H9 (cell line): ENCODE data around the gene AMDHD1. TPM values are rescaled to one million over a fixed set of nuclear protein-coding genes. Genes with fewer than 3 reads are reported as not detected.

Experiments
- DNase-seq: peaks from one replicate; pipeline ENCODE4 v3.0.0-alpha.2; 2017
- H2AFZ ChIP-seq: one replicate; pipeline ENCODE4 v1.6.1; 2013; ENCODE audit warnings: mild to moderate bottlenecking, low read length, control low read depth, moderate library complexity
- H2AK5ac ChIP-seq: 2 replicates; pipeline ENCODE4 v1.6.1; 2013; ENCODE audit warnings: low read length, control low read depth, mixed read lengths; ENCODE audit not compliant: insufficient read length
- H2BK120ac ChIP-seq: one replicate; pipeline ENCODE4 v1.6.1; 2013; ENCODE audit warnings: low read depth, mild to moderate bottlenecking, low read length, control low read depth, inconsistent platforms; ENCODE audit not compliant: poor library complexity, severe bottlenecking
- H2BK12ac ChIP-seq: 2 replicates; pipeline ENCODE4 v1.6.1; 2013; ENCODE audit warnings: low read length, control low read depth, mixed read lengths, low read depth; ENCODE audit not compliant: insufficient read length
- H2BK15ac ChIP-seq: 2 replicates; pipeline ENCODE4 v1.6.1; 2013; ENCODE audit warnings: low read depth, low read length, control low read depth
- H2BK20ac ChIP-seq: one replicate; pipeline ENCODE4 v1.6.1; 2013; ENCODE audit warnings: low read depth, mild to moderate bottlenecking, low read length, control low read depth, inconsistent platforms; ENCODE audit not compliant: poor library complexity, severe bottlenecking
- H2BK5ac ChIP-seq: 2 replicates; pipeline ENCODE4 v1.6.1; 2013; ENCODE audit warnings: low read length, control low read depth, mixed read lengths; ENCODE audit not compliant: insufficient read length
- H3K14ac ChIP-seq: 2 replicates; pipeline ENCODE4 v1.6.1; 2013; ENCODE audit warnings: low read length, control low read depth; ENCODE audit not compliant: insufficient read depth
- H3K18ac ChIP-seq: 2 replicates; pipeline ENCODE4 v1.6.1; 2013; ENCODE audit warnings: low read depth, mild to moderate bottlenecking, mixed read lengths, low read length, control low read depth; ENCODE audit not compliant: insufficient read length
- H3K23ac ChIP-seq: 2 replicates; pipeline ENCODE4 v1.6.1; 2013; ENCODE audit warnings: low read length, control low read depth, mixed read lengths, low read depth; ENCODE audit not compliant: insufficient read length
- H3K23me2 ChIP-seq: 2 replicates; pipeline ENCODE4 v1.6.1; 2013; ENCODE audit warnings: low read depth, mild to moderate bottlenecking, mixed read lengths, low read length, control low read depth; ENCODE audit not compliant: insufficient read length, poor library complexity, severe bottlenecking
- H3K27ac ChIP-seq: 2 replicates; pipeline ENCODE4 v1.5.1; 2013; ENCODE audit warnings: low read length, control low read depth, mixed read lengths, low read depth; ENCODE audit not compliant: insufficient read length
- H3K27me3 ChIP-seq: 2 replicates; pipeline ENCODE4 v1.6.1; 2013; ENCODE audit warnings: low read length, control low read depth, inconsistent platforms; ENCODE audit not compliant: insufficient read depth
- H3K4ac ChIP-seq: 2 replicates; pipeline ENCODE4 v1.6.1; 2013; ENCODE audit warnings: low read depth, mild to moderate bottlenecking, control low read depth, inconsistent platforms, low read length, moderate library complexity
- H3K4me1 ChIP-seq: 2 replicates; pipeline ENCODE4 v1.6.1; 2013; ENCODE audit warnings: low read length, control low read depth, inconsistent platforms; ENCODE audit not compliant: insufficient read depth
- H3K4me2 ChIP-seq: 2 replicates; pipeline ENCODE4 v1.6.1; 2013; ENCODE audit warnings: low read length, control low read depth, mixed read lengths; ENCODE audit not compliant: insufficient read length, insufficient read depth
- H3K56ac ChIP-seq: 2 replicates; pipeline ENCODE4 v1.6.1; 2013; ENCODE audit warnings: low read depth, mild to moderate bottlenecking, mixed read lengths, low read length, control low read depth; ENCODE audit not compliant: insufficient read length
- H3K79me1 ChIP-seq: 2 replicates; pipeline ENCODE4 v1.6.1; 2013; ENCODE audit warnings: low read depth, mild to moderate bottlenecking, moderate library complexity, low read length, control low read depth, inconsistent platforms; ENCODE audit not compliant: insufficient read depth, poor library complexity, severe bottlenecking
- H3K79me2 ChIP-seq: 2 replicates; pipeline ENCODE4 v1.6.1; 2013; ENCODE audit warnings: low read length, control low read depth, inconsistent platforms; ENCODE audit not compliant: insufficient read depth
- H3K9ac ChIP-seq: 2 replicates; pipeline ENCODE4 v1.6.1; 2013; ENCODE audit warnings: low read length, control low read depth, mixed read lengths; ENCODE audit not compliant: insufficient read length; ENCODE audit errors: extremely low read depth
- H3K9me3 ChIP-seq: one replicate; pipeline ENCODE4 v1.6.1; 2013; ENCODE audit warnings: low read depth, low read length, inconsistent platforms; ENCODE audit not compliant: control insufficient read depth
- H3T11ph ChIP-seq: one replicate; pipeline ENCODE4 v1.6.1; 2013; ENCODE audit warnings: mild to moderate bottlenecking, low read length, control low read depth, inconsistent platforms
- H4K20me1 ChIP-seq: one replicate; pipeline ENCODE4 v1.6.1; 2013; ENCODE audit not compliant: control insufficient read depth, insufficient read length, insufficient read depth
- H4K5ac ChIP-seq: 2 replicates; pipeline ENCODE4 v1.6.1; 2013; ENCODE audit warnings: low read depth, mild to moderate bottlenecking, mixed read lengths, low read length, control low read depth; ENCODE audit not compliant: insufficient read length
- H4K8ac ChIP-seq: replicated peaks from 2 replicates; pipeline ENCODE4 v1.6.1; 2013; ENCODE audit warnings: low read length, control low read depth, mixed read lengths, low read depth; ENCODE audit not compliant: insufficient read length
- H4K91ac ChIP-seq: 2 replicates; pipeline ENCODE4 v1.6.1; 2013; ENCODE audit warnings: low read depth, mild to moderate bottlenecking, moderate library complexity, mixed read lengths, low read length, control low read depth; ENCODE audit not compliant: insufficient read length
- H3K27ac Mint-ChIP-seq, 3 experiments: 2 replicates in 2 of 3; 3 replicates in 1 of 3; pipeline ENCODE4 v1.8.0; 2020 to 2021; ENCODE audit warnings: mixed read lengths in 3 of 3, mild to moderate bottlenecking in 1 of 3, moderate library complexity in 1 of 3
- H3K27me3 Mint-ChIP-seq: 2 replicates; pipeline ENCODE4 v1.8.0; 2021; ENCODE audit warnings: low read depth, mild to moderate bottlenecking, moderate library complexity, mixed read lengths
- H3K36me3 Mint-ChIP-seq, 3 experiments: 2 replicates in 2 of 3; 3 replicates in 1 of 3; pipeline ENCODE4 v1.8.0; 2020 to 2021; ENCODE audit warnings: low read depth in 3 of 3, mixed read lengths in 3 of 3; ENCODE audit not compliant: insufficient read depth in 1 of 3
- H3K4me1 Mint-ChIP-seq, 2 experiments: 2 replicates each; pipeline ENCODE4 v1.8.0; 2020; ENCODE audit warnings: mixed read lengths in 2 of 2
- H3K4me3 Mint-ChIP-seq, 2 experiments: 2 replicates in 1 of 2; 3 replicates in 1 of 2; pipeline ENCODE4 v1.8.0; 2020 to 2021; ENCODE audit warnings: mild to moderate bottlenecking in 2 of 2, mixed read lengths in 2 of 2, moderate library complexity in 1 of 2
- H3K9me3 Mint-ChIP-seq, 2 experiments: 2 replicates in 1 of 2; 3 replicates in 1 of 2; pipeline ENCODE4 v1.8.0; 2020; ENCODE audit warnings: mild to moderate bottlenecking in 2 of 2, mixed read lengths in 2 of 2, moderate library complexity in 1 of 2
- WGBS: extraction: QIAGEN DNeasy Blood & Tissue Kit; methylation state at CpG from one replicate; pipeline ENCODE4 v1.1.7; 2013; ENCODE audit warnings: missing lambda C conversion rate, low lambda C conversion rate, mixed read lengths; ENCODE audit not compliant: insufficient read length; ENCODE audit errors: extremely low coverage; 5-methylcytosine and 5-hydroxymethylcytosine counted together
- total RNA-seq: library from RNA; stranded (reverse); gene quantifications from 2 replicates; pipeline ENCODE4 v1.2.1, GENCODE V29; 2021
- TF ChIP-seq, protein P1 (sequence below): fragments of 200-600 bp; sonication (generic); conservative IDR thresholded peaks from 3 replicates; pipeline ENCODE4 v1.8.0; 2021; ENCODE audit warnings: antibody characterized with exemption, mild to moderate bottlenecking

AMDHD1 gene
- total RNA-seq, 1 experiment from 2014 or later = 0.42 TPM

DNA sequence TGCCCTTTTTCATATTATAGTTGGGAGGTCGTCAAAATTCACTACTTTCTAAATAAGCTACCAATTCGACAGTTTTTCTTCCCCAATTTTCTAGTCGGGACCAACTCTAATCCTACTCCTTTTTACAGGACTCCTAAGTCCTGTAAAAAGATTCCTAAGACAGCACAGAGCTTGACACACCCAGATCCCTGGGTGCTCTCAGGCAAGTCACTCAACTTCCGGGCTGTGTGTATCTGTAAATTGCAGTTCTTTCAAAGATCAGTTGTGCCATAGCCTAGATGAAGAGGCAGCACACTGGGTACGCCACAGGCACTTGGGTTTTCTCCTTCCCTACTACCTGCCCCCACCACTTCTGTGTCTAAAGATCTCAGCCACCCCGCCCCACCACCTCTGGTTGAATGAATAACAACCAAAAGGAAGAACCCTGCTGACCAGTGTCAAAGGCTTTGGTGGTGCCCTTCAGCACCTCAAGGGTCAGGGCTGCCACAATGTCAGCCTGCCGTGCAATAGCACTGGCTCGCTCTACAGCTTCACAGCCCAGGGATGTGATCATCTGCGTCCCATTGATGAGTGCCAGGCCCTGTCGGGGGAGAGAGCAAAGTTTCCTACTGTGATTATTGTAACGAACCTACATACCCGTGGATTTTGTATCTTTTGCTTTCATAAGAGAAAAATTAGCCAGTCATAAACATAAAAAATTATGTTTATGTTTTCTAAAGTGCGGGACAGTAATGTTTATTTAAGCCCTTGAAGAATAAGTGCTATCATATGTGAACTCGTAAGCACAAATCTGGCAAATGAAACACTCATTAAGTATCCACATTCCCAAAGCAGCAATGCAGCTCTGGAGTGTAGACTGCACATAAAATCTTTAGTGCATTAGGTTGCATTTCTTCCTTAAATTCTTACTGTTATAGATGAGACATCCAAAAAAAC, 43.8 kb downstream of the AMDHD1 start:
- H3K36me3 Mint-ChIP-seq = no peaks in the 10 kb centered on the region
- H3K4me3 Mint-ChIP-seq = no peak overlapping the region
- H3K27me3 Mint-ChIP-seq = peaks cover 6% of the 10 kb centered on the region
- Histone ChIP-seq H4K8ac (no peak overlapping the region), H4K5ac (no peak overlapping the region), H2BK5ac (no peak overlapping the region), H3K23me2 (no peaks in the 10 kb centered on the region), H3K56ac (no peak overlapping the region), H2BK20ac (no peak overlapping the region), H3K4me1 (peaks cover 8% of the 10 kb centered on the region; the same call in 1 of the 2 replicates), H3T11ph (no peak overlapping the region), H2AK5ac (no peak overlapping the region), H3K27ac (no peak overlapping the region), H3K9me3 (no peaks in the 10 kb centered on the region), H2BK15ac (no peak overlapping the region), H2BK12ac (no peak overlapping the region), H4K20me1 (no peaks in the 10 kb centered on the region), H3K4ac (no peak overlapping the region), H2AFZ (no peak overlapping the region), H3K14ac (no peak overlapping the region), H3K9ac (no peak overlapping the region), H2BK120ac (no peak overlapping the region), H3K79me2 (no peaks in the 10 kb centered on the region), H4K91ac (no peak overlapping the region), H3K27me3 (no peaks in the 10 kb centered on the region), H3K4me2 (no peak overlapping the region), H3K18ac (no peak overlapping the region), H3K23ac (no peak overlapping the region), H3K79me1 (no peaks in the 10 kb centered on the region)
- DNase-seq = peak; percentile 67
- TF ChIP-seq, protein P1, sequence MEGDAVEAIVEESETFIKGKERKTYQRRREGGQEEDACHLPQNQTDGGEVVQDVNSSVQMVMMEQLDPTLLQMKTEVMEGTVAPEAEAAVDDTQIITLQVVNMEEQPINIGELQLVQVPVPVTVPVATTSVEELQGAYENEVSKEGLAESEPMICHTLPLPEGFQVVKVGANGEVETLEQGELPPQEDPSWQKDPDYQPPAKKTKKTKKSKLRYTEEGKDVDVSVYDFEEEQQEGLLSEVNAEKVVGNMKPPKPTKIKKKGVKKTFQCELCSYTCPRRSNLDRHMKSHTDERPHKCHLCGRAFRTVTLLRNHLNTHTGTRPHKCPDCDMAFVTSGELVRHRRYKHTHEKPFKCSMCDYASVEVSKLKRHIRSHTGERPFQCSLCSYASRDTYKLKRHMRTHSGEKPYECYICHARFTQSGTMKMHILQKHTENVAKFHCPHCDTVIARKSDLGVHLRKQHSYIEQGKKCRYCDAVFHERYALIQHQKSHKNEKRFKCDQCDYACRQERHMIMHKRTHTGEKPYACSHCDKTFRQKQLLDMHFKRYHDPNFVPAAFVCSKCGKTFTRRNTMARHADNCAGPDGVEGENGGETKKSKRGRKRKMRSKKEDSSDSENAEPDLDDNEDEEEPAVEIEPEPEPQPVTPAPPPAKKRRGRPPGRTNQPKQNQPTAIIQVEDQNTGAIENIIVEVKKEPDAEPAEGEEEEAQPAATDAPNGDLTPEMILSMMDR = no peak
- no CpG with 5 or more reads among the region's 14 CpGs for WGBS
- H3K4me1 Mint-ChIP-seq = peaks cover 34 to 35% of the 10 kb centered on the region in 2 experiments
- H3K27ac Mint-ChIP-seq = peak overlapping the region in 1 of 3 experiments; percentile 45; a peak in 1 of 7 replicates
- H3K9me3 Mint-ChIP-seq = no peaks in the 10 kb centered on the region
